ENCODE data around the gene PLXND1.

- TF ChIP-seq CTCF (IDR thresholded peaks at IDR 0.05; ENCODE audit: insufficient read depth, low read length) (no peak), POLR2AphosphoS5 (IDR thresholded peaks at IDR 0.05; ENCODE audit: low read depth) (no peak)
These were observed 6.9 kb upstream of the PLXND1 start for GRCh38 chr3:129613367-129613740.
